ENCODE data around the gene GNL3.

DNA sequence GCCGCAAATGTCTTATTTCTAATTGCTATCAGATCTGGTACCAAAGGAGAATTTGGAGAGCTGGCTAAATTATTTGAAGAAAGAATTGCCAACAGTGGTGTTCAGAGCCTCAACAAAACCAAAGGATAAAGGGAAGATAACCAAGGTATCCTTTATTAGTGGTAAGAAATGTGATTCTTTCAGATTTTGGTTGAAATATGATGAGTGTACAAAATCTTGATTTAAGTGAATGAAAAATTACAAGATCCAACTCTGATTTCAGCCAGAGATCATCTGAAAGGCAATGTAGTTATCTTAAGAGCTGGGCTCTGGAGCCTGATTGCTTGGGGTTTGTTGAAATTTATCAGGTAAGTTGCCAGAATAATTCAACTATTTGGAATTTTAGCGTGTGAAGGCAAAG lies 4.7 kb downstream of the GNL3 start:
- TF ChIP-seq, protein P1, sequence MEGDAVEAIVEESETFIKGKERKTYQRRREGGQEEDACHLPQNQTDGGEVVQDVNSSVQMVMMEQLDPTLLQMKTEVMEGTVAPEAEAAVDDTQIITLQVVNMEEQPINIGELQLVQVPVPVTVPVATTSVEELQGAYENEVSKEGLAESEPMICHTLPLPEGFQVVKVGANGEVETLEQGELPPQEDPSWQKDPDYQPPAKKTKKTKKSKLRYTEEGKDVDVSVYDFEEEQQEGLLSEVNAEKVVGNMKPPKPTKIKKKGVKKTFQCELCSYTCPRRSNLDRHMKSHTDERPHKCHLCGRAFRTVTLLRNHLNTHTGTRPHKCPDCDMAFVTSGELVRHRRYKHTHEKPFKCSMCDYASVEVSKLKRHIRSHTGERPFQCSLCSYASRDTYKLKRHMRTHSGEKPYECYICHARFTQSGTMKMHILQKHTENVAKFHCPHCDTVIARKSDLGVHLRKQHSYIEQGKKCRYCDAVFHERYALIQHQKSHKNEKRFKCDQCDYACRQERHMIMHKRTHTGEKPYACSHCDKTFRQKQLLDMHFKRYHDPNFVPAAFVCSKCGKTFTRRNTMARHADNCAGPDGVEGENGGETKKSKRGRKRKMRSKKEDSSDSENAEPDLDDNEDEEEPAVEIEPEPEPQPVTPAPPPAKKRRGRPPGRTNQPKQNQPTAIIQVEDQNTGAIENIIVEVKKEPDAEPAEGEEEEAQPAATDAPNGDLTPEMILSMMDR (conservative IDR thresholded peaks at IDR 0.05 in 1 of 2, IDR thresholded peaks at IDR 0.05 in 1 of 2; ENCODE audit: low read depth in 1 of 2, low read length in 2 of 2), result no peak
- no peak for TF ChIP-seq EZH2 (IDR thresholded peaks at IDR 0.05; ENCODE audit: low read length, missing control alignments)
